ENCODE measurements around the gene PTPRA. TPM values are rescaled to one million over a fixed set of nuclear protein-coding genes. Genes with fewer than 3 reads are reported as not detected.
"Not testable (repeated sequence)": the region's sequence is repeated elsewhere in the genome, so short reads cannot be mapped to it uniquely, and the experiment has no call there.

PTPRA gene
- total RNA-seq, 1 donor from 2014 or later, result 23.5 TPM

- intact Hi-C loops (cut with micrococcal nuclease), result no loop called here
- Histone ChIP-seq H3K9me3 (replicated peaks) (no peaks in the 10 kb centered on the region), H3K36me3 (no peaks in the 10 kb centered on the region), H3K27ac (replicated peaks) (no peak within 1 kb of the TSS), H3K4me1 (peaks cover 17% of the 10 kb centered on the region), H3K27me3 (ENCODE audit: low read depth) (peaks cover 51% of the 10 kb centered on the region), H3K4me3 (peak within 1 kb of the TSS; percentile 72)
- no peak for TF ChIP-seq CTCF (IDR thresholded peaks at IDR 0.05; ENCODE audit: borderline replicate concordance)
- peak; percentile 56 for DNase-seq
Observed at GRCh38 chr20:3071610-3072529, 198.6 kb downstream of the PTPRA start, which contains the start of gene OXT. Gene OXT (plus strand): TSS chr20:3071620. CDS start chr20:3071656, 36 bp downstream.

- peaks cover 52% of the 10 kb centered on the region for H3K27me3 ChIP-seq (ENCODE audit: low read depth)
- no peak overlapping the region for H3K27ac ChIP-seq (replicated peaks)
- H3K36me3 ChIP-seq, result no peaks in the 10 kb centered on the region
- DNase-seq, result no peak
- no peaks in the 10 kb centered on the region for H3K9me3 ChIP-seq (replicated peaks)
- H3K4me3 ChIP-seq, result peak overlapping the region; percentile 72
- no peak for TF ChIP-seq CTCF (IDR thresholded peaks at IDR 0.05; ENCODE audit: borderline replicate concordance)
- H3K4me1 ChIP-seq, result peaks cover 17% of the 10 kb centered on the region
- intact Hi-C loops (cut with micrococcal nuclease), result no loop called here
Observed at GRCh38 chr20:3072530-3073250, 199.4 kb downstream of the PTPRA start.

- H3K4me3 ChIP-seq; H3K27ac ChIP-seq (replicated peaks); H3K36me3 ChIP-seq; DNase-seq; intact Hi-C loops (cut with micrococcal nuclease); H3K9me3 ChIP-seq (replicated peaks): not testable (repeated sequence)
- peaks cover 17% of the 10 kb centered on the region for H3K4me1 ChIP-seq
- H3K27me3 ChIP-seq (ENCODE audit: low read depth), result peaks cover 52% of the 10 kb centered on the region
Observed at GRCh38 chr20:3073251-3073643, 200.0 kb downstream of the PTPRA start.

- no peak overlapping the region for H3K27ac ChIP-seq (replicated peaks)
- no peaks in the 10 kb centered on the region for H3K36me3 ChIP-seq
- no peaks in the 10 kb centered on the region for H3K9me3 ChIP-seq (replicated peaks)
- no peak for TF ChIP-seq CTCF (IDR thresholded peaks at IDR 0.05; ENCODE audit: borderline replicate concordance)
- peaks cover 17% of the 10 kb centered on the region for H3K4me1 ChIP-seq
- intact Hi-C loops (cut with micrococcal nuclease), result no loop called here
- no peak overlapping the region for H3K4me3 ChIP-seq
- no peak for DNase-seq
- H3K27me3 ChIP-seq (ENCODE audit: low read depth), result peaks cover 57% of the 10 kb centered on the region
Observed at GRCh38 chr20:3074812-3075211, 201.5 kb downstream of the PTPRA start.

DNA sequence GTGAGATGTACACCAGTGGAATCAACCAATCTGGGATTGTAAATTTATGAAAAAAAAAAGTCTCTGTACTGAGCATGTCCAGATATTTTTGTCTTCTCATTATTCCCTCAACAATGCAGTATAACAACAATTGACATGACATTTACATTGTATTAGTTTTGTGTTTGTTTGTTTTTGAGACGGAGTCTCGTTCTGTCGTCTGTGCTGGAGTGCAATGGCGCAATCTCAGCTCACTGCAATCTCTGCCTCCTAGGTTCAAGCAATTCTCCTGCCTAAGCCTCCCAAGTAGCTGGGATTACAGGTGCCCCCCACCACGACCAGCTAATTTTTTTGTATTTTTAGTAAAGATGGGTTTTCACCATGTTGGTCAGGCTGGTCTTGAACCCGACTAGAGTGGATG is 202.0 kb downstream of the PTPRA start:
- H3K27ac ChIP-seq (replicated peaks); intact Hi-C loops (cut with micrococcal nuclease); H3K9me3 ChIP-seq (replicated peaks); H3K36me3 ChIP-seq; DNase-seq; H3K4me3 ChIP-seq: not testable (repeated sequence)
- Histone ChIP-seq H3K4me1 (peaks cover 17% of the 10 kb centered on the region), H3K27me3 (ENCODE audit: low read depth) (peaks cover 59% of the 10 kb centered on the region)

DNA sequence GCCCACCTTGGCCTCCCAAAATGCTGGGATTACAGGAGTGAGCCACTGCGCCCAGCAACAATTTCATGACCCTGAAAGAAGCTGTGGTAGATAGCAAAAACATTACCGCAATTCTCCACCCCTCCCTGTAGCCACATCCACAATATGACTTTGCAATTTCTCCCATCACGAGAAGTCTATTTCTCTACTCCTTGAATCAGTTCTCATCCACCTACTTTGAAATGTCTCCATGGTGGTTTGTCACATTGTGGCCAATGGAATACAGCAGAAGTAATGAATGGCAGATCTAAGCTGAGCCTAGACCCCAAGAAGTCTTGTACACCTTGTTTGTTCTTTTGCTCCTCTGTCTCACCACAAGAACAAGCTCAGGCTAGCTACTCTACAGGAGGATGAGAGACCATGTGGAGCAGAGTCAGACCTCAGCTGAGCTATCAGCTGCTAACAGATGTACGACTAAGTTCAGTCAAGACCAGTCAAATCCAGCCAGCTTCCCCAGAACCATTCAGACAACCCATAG is 204.4 kb downstream of the PTPRA start:
- Histone ChIP-seq H3K36me3 (no peaks in the 10 kb centered on the region), H3K27ac (replicated peaks) (no peak overlapping the region), H3K27me3 (ENCODE audit: low read depth) (peaks cover 51% of the 10 kb centered on the region), H3K4me3 (no peak overlapping the region), H3K4me1 (peaks cover 22% of the 10 kb centered on the region), H3K9me3 (replicated peaks) (no peaks in the 10 kb centered on the region)
- DNase-seq, result no peak
- TF ChIP-seq CTCF (IDR thresholded peaks at IDR 0.05; ENCODE audit: borderline replicate concordance), result no peak
- intact Hi-C loops (cut with micrococcal nuclease), result no loop called here
